PC-9 (cell line): Measurements from ENCODE around the gene OR13F1.

ENCODE experiments used
- CTCF ChIP-seq: fragments of 200-600 bp; sonication (generic); conservative IDR thresholded peaks from 2 replicates; pipeline ENCODE4 v1.6.1; 2017; ENCODE audit warnings: mixed run types, antibody characterized with exemption, mild to moderate bottlenecking, moderate library complexity
- EZH2 ChIP-seq: fragments of 200-600 bp; sonication (generic); IDR thresholded peaks from 2 replicates; pipeline ENCODE4 v1.8.0; 2017; ENCODE audit warnings: antibody characterized with exemption, low read depth

GRCh38 chr9:104482921-104483570 lies 21.0 kb upstream of the OR13F1 start:
- no peak for TF ChIP-seq CTCF
- no peak for TF ChIP-seq EZH2
